Brain pericyte (primary cell): ENCODE results near the gene DAB1.

Experiments
- DNase-seq: peaks from one replicate; pipeline ENCODE4 v3.0.0-alpha.2; 2012; ENCODE audit warnings: low read depth, low spot score

DAB1 gene

DNA sequence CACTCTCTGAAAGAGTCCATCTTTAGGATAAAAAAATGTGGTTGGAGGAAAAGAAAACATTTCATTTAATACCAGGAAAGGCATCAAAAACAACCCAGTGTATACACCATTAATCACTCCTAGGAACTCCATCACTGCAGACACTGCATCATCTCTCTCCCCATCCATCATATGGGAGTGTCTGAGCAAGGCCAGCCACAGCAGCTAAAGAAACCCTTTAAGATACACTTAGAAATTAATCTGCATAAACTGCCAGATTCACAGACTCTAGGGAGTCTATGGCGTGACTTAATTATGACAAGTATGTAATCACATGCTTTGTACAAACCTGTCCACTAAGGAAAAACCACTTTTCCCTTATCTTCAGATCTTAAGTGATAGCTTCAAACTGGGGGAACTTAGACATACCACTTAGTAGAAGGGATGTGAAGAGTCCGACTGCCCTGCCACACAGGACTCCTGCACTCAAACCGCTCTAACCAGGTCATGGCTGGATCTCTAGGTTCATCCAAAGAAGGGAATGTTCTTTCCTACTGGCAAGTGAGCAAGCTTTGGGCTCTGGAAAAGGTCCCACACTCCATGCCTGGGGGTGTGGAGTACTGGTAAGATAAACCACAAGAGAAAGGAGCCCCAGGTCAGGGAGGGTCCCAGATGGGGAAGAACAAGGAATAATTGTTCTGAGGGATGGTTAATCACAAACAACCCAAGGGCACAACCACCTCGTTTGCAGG is 397.1 kb downstream of the DAB1 start:
- DNase-seq, result no peak

DNA sequence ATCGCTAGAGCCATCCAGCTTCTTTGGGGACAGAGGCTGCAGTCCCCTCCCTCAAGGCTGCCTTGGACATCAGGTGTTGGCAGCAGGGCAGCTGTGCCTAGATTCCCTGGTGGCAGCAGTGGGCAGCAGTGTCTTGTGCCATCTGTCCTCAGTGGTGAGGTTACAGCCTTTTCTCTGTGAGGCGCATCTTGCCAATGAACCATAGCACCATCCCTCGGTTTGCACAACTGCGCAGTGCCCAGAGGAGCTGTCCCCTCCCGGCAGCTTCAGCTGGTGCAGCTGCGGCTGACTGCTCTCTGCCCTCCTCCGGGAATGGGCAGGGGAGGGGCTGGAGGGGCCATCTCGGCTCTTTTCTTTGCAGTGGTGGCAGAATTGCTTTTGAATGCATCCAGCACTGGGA is 399.0 kb downstream of the DAB1 start:
- DNase-seq, result no peak

DNA sequence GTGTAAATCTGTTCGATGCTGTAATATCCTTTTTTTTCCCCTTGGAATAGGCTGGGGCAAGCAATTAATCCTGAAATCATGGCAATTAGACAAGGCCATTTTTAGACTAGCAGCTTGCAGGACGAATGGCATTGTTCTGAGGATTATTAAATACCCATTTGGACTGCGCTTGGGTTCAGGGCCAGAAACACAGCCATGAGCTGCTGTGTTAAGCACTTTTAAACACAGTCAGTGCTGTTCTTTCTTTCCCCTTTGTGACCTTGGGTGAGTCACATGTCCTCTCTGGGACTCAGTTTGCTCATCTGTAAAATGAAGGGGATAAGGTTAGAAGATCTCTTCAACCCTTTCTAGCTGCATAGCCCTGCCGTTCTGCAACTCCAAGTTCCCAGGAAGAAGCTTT is 399.4 kb downstream of the DAB1 start:
- no peak for DNase-seq

DNA sequence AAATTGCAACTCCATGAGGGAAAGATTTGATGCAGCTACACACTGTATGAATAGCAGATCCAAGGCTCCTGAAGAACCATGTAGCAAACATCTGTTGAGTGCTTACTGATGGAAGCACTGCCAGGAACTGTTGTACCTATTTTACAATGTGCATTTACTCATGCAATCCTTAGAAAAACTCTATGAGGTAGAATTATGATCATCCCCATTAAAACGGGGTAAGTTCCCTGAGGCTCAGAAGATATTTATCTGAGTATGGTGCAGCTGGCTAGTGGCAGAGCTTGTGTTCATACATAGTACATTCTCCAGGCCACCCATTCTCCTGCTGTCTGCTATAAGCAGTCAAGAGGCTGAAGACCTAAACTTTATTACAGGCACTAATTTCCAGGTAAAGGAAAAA is 403.6 kb downstream of the DAB1 start:
- DNase-seq, result no peak

DNA sequence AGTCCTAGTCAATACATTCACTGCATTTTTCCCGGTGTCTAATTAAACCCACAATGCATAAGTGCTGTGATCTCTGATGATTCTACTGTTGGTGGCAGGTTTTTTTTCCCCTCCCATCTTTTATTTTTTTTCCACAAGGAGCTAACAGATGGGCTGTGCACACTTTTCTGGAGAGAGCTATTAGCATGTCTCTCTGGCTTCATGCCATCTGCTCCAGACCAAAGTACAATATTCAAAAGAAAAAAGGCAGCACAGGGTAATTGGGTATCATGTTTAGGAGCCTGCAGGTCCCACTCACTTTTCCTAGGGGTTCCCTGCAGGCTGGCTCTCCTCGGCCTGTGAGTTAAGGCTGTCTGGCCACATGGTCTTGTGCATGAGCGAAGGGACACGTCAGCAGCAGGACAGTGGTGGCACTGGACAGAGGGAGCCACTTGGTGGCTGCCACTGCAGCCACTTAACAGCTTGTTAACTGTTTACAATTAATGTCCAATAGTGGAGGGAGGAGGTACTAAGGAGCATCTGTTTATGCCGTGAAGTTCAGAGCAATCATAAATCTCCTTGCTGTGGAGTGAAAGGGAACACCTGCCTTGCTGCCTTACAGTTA is 404.5 kb downstream of the DAB1 start:
- DNase-seq, result no peak

DNA sequence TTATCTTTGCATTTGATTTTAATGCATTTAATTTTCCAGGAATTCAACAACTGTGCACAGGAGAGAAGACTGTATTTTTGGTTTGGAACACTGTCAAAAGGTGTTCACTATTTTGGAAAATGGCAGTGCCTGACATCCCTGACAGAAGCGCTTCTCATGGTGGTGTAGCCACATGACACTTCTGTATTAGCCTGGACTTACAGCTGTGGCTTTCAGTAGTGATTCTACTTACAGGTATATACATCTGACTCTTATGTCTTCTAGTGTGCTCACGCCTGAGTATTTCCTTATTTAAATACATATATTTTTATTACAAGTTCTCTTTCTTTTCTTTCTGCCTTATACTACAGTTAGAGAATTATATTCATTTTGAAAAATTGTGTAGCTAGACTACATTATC is 405.7 kb downstream of the DAB1 start:
- DNase-seq, result no peak

DNA sequence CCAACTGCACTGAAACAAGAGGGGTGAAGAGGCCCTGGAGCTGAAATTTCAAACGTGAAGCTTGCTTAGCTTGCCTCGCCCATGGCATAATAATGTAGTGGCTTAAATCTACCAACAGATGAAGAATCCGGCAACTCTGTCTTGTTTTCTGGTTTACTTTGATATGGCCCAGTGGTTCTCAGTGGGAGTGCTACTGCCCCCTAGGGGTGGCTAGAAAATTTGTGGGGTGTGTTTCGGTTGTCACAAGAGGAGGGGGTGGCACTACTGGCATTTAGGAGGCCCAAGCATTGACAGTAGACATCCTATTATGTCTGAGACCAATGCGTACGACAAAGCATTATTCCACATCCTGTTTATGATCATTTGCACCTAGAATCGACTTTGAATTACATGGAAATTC is 406.1 kb downstream of the DAB1 start:
- no peak for DNase-seq

DNA sequence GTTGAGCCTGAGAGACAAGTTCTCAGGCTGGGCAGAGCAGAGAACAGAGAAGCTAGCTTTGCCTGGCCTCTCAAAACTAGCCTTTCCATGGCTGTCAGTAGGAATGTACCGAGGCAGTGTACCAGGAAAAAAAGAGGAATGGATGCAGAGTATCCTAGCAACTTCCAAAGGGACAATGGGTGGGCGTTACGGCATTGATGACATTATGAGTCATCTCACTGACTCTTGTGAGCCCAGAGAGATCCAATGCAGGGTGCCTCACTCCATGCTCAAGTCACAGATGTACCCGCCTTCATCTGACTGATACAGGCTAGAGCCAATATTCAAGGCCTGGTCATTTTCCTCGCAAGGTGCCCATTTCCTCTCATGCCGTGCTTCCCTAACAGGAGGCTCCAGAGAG is 406.7 kb downstream of the DAB1 start:
- no peak for DNase-seq

DNA sequence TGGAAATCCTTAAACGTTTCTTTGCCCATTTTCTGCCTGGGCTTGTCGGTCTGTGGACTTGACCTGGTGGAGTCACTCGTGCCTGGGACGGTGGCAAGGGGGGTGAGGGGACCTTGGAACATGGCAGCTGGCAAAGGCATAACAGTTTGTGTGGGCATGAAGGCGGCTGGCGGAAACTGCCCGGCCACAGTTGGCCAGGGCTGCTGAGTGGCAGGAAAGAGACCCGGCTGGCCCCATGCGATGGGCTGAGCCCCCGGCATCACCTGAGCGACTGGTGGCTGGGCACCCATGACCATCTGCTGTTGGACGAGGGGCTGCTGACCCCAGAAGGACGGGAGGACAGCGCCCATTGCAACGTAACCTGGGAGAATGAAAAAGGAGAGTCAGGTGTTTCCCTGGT is 408.8 kb downstream of the DAB1 start:
- no peak for DNase-seq

DNA sequence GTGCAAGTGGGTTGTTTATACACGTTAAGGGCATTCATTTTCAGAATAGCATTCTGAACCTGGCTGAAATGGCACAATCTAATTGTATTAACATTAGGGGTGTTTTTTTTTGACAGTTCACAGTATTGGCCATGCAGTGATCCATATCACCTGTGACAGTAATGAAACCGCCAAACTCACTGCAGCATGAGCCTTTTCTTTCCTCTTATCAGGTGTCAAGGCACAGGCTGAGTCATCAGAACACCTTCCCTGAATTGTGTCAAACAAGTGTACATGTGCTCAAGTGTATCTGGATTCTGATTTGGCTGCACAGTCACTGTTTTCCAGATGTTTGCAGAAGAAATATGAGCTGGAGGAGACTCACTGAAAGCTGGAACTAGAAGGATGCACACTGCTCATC is 410.3 kb downstream of the DAB1 start:
- no peak for DNase-seq

DNA sequence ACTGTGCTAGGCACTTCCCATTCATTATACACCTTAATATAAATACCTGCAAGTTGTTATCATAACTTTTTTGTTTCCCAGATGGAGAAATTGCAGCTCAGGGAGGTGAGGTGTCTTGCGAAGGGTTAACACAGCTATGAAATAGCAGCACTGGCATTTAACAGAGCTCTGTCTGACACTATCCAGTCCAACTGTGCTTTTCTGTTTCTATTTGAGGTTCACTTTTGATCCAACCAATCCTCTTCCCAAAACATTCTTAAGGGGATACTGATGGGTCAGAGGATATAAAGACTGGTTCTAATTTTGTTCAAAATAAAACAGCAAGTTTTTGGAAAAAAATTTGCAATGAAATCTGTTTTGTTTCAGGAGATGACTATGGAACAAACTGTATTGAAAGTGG is 411.5 kb downstream of the DAB1 start:
- no peak for DNase-seq

DNA sequence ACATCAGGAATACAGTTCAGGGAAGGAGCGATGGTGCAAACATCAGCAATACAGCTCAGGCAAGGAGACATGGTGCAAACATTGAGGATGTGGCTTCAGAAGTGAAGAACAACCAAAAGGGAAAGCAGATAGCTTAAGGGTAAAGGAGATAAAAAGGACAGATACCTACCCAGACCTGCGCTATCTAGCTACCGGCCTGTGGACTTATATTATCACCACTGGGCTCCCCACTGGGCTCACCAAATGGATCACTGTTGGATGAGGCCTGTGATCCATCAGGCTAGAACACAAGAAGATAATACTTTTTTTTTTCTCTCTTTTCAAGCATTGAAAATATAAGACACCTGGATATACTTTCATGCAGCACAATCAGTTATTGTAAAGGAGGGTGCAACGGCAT is 413.3 kb downstream of the DAB1 start:
- no peak for DNase-seq

DNA sequence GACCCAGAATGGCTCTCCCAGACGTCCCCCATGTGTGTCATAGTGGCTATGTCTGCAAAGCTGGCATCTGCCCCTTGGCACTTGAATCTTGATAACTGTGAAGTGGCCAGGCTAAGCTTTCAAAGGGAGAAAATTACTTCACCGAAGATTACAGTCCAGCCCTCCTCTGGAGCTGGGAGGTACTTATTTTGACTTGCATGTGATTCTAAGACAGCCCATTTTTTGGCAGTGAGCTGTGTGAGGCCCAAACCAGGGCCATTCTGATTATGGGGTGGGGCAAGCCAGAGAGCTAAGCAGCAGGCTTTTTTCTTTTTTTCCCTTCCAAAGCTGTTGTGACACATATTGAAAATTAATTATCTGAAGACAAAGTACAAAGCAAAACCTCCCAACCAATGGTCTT is 415.9 kb downstream of the DAB1 start:
- DNase-seq, result no peak

DNA sequence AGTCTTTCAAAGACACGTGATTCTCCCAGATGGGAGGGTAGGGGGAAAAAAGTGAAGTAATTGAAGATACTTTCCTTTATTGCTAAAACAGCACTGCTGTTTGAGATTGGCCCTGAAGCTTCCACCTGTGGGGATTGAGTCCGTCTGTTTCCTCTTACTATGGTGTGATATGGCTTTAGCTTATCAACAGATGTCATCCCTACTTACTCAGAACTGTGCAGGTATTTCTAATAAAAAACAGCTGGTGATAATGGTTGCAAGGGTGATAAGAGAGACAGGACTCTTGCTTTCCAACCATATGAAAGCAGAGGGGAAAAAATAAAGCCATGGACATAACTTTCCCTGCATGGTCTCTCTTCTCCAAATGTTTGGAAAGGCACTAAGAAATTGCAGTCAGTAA is 416.4 kb downstream of the DAB1 start:
- DNase-seq, result no peak

DNA sequence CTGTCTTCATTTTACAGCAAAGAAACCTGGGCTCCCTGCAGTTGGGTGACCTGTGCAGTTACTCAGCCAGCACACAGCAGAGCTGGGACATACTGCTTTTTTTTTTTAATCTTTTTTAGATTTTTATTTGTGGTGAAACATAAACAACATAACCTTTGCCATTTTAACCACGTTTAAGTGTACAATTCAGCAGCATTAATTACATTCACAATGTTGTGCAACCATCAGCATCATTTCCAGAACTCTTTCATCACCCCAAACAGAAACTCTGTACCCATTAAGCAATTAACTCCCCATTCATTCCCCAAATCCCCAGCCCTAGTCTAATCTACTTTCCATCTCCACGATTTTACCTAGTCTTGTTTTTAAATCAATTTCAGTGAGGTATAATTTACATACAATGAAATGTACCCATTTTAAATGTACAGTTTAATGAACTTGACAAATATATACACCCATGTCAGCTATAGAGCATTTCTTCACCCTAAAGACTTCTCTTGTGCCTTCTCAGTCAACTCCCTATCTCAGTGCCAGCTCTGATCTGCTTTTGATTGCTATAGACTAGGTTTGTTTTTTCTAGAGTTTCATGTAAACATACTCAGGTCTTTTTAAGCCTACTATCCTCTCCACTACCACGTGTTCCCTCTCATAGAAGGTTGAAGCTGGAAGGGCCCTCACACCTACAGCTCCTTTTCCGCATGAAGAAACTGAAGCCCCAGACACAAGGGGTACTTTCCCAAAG is 420.3 kb downstream of the DAB1 start:
- no peak for DNase-seq

DNA sequence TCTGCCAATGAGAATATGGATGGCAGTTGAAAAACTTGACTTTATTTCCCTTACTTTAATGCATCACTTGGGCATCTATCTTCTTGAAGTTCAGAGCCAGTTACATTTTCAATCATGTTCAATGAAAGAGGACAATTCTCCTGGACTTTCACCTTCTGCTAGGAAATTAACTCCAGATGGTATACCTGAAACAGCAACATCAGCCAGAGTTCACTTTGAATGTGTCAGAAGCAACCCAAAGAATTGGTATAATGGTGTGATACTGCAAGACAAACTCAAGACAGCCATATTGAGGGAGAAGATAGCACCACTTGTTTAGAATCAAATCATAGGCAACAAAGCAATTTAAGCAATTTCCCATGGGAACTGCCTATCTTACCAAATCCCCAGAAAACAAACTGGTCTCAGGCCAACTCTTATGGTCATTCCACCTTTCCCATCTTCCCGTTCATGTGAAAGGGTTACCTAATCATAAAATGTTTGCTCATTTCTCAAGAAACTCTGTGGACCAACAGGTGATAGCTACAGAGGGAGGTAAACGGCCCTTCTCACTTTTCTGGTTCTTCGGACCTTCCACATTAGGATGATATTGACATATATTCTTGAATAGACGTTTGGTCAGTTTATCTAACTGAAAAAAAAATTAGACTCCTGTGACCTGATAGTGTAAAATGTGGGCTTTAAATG is 428.3 kb downstream of the DAB1 start:
- DNase-seq, result no peak

DNA sequence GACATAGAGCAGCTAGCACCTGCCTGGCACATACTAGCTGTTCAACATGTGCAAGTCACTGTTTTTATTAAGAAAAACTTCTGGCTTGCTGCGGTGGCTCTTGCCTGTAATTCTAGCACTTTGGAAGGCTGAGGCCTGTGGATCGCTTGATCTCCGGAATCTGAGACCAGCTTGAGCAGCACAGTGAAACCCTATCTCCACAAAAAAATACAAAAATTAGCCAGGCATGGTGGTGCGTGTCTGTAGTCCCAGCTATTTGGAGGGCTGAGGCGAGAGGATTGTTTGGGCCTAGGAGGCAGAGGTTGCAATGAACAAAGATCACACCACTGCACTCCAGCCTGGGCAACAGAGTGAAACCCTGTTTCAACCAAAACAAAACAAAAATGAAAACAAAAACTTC is 430.4 kb downstream of the DAB1 start:
- no peak for DNase-seq

DNA sequence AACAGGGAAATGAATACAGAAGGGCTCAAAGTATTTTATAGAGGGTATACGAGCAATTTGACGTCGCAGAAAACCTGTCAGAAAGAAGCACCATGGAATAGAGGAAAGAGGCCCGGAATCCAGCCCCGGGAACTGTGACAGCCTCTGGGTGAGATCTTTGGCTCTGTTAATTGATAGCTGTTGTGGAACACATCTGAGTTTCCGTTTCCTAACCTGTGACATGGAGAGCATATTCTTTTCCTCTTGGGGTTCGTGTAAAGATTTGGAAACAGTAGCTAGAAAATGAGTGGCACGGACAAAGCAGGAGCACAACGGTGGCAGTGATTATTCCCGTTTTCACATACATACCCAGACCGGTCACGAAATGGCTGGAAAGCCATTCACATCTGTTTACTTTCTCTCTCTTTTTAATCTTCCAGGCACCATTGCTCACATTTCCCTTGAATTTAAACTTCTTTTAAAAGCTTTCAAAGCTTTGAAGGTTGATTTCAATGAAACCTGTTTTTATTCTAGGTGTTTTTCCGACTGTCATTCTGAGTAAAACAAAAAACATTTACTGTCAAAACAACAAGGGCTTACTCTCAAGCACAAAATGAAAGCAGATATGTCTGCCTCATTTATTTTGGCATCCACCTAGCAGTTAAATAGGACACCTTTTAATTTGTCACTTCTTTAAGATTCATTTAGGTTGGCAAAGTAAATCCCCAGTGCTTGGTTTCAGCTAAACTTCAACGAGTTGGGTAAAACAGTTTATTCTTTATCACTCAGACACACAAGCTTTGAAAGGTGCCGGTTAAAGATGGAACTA is 431.3 kb downstream of the DAB1 start:
- DNase-seq, result no peak

DNA sequence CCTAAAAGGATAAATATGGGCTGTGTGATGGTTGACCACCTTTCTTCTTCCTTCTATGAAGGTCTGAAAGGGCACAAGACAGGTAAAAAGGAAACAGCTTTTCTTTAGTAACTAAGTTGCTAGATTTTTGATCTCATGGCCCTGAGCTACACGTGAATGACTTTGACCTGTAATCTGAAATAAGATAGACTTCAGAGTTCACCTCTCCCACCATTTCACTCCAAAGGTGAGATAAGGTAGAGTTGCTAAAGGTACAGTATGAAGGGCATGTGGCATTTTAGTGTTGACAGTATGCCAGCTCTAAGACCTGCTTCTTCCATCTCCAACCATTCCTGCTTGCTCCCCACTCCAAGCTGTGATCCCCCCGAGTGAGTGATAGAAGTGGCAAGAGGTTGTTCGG is 432.3 kb downstream of the DAB1 start:
- DNase-seq, result no peak

DNA sequence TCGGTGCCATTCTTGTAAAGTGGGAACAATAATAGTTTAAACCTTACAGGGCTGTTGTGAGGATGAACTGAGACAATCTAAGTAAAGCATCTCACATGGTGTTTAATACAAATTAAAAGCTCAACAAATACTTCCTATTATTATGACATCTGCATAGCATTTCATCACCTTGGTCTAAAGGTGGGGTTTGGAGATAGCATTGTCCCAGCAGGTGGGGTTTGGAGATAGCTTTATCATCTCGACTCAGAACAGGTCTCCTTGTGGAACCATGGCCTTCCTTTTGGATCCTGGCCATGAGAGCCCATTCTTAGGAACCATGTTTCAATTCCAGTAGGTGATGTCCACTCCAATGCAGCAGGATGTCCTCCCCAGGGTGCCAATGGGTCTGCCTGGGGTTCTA is 437.5 kb downstream of the DAB1 start:
- DNase-seq, result no peak

DNA sequence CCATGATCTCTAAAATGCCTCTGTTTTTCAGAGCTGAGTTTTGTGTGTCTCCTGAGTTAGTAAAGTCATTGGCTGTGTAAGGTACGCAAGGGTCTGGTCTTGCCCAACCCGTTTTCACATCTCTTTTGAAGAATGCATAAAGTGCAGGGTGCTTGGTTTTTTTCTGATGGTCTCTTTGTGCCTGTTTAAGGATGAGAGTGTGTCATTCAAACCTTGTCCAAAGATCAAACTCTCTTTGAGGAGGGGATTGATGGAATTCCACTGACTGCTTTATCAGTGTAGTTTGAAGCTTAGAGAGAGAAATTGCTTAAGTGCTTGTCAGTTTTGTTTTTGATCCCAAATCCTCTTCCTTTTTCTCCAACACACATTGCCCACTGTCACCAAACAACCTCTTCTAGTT is 438.0 kb downstream of the DAB1 start:
- no peak for DNase-seq

DNA sequence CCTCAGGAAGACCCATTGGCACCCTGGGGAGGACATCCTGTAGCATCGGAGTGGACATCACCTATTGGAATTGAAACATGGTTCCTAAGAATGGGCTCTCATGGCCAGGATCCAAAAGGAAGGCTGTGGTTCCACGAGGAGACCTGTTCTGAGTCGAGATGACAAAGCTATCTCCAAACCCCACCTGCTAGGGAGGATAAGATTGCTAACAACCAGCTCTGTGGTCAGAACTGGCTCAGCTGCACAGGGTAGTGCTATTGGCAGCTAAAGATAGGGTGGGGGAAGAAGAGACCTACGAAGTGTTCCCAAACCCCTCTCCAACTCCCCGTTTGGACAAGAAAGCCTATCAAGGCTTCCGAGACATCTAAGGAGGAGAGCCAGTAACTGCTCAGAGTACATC is 440.4 kb downstream of the DAB1 start:
- no peak for DNase-seq
